ENCODE measurements around the gene MAGI2.

The MAGI2 gene

GRCh38 chr7:78417180-78417853, 1036.2 kb downstream of the MAGI2 start:
- no peak for ATAC-seq
- TF ChIP-seq BACH2 (CRISPR knock-in tag; IDR thresholded peaks at IDR 0.05; ENCODE audit: borderline replicate concordance) (no peak), GLIS3 (CRISPR knock-in tag; IDR thresholded peaks at IDR 0.05) (no peak), POU6F1 (CRISPR knock-in tag; IDR thresholded peaks at IDR 0.05; ENCODE audit: borderline replicate concordance, low read depth) (no peak), CSRNP3 (CRISPR knock-in tag; IDR thresholded peaks at IDR 0.05) (no peak), TCF4 (CRISPR knock-in tag; IDR thresholded peaks at IDR 0.05; ENCODE audit: borderline replicate concordance) (no peak), TOX (CRISPR knock-in tag; IDR thresholded peaks at IDR 0.05; ENCODE audit: borderline replicate concordance) (no peak), ZFP3 (CRISPR knock-in tag; IDR thresholded peaks at IDR 0.05) (no peak), ESRRG (CRISPR knock-in tag; IDR thresholded peaks at IDR 0.05) (no peak), ZNF70 (CRISPR knock-in tag; IDR thresholded peaks at IDR 0.05) (no peak), ZNF565 (CRISPR knock-in tag; conservative IDR thresholded peaks at IDR 0.05; ENCODE audit: low read depth) (no peak), PPARA (CRISPR knock-in tag; IDR thresholded peaks at IDR 0.05; ENCODE audit: borderline replicate concordance) (no peak), CREB5 (CRISPR knock-in tag; IDR thresholded peaks at IDR 0.05; ENCODE audit: low read depth) (no peak), ISL1 (CRISPR knock-in tag; IDR thresholded peaks at IDR 0.05) (no peak), RARB (CRISPR knock-in tag; IDR thresholded peaks at IDR 0.05) (no peak), CSDC2 (CRISPR knock-in tag; IDR thresholded peaks at IDR 0.05) (no peak), ZFP30 (CRISPR knock-in tag; IDR thresholded peaks at IDR 0.05) (no peak), TSHZ2 (CRISPR knock-in tag; IDR thresholded peaks at IDR 0.05) (no peak), OSR1 (CRISPR knock-in tag; IDR thresholded peaks at IDR 0.05) (no peak)

GRCh38 chr7:78413568-78413967, 1039.9 kb downstream of the MAGI2 start:
- TF ChIP-seq PATZ1 (CRISPR knock-in tag; IDR thresholded peaks at IDR 0.05; ENCODE audit: borderline replicate concordance), result no peak
- TF ChIP-seq TSHZ2 (CRISPR knock-in tag; IDR thresholded peaks at IDR 0.05), result no peak
- no peak for TF ChIP-seq SNAI2 (CRISPR knock-in tag; IDR thresholded peaks at IDR 0.05)
- TF ChIP-seq PPARA (CRISPR knock-in tag; IDR thresholded peaks at IDR 0.05; ENCODE audit: borderline replicate concordance), result no peak
- TF ChIP-seq OSR1 (CRISPR knock-in tag; IDR thresholded peaks at IDR 0.05), result no peak
- TF ChIP-seq RARB (CRISPR knock-in tag; IDR thresholded peaks at IDR 0.05), result no peak
- no peak for TF ChIP-seq ESRRG (CRISPR knock-in tag; IDR thresholded peaks at IDR 0.05)
- TF ChIP-seq CSRNP3 (CRISPR knock-in tag; IDR thresholded peaks at IDR 0.05), result no peak
- TF ChIP-seq TOX (CRISPR knock-in tag; IDR thresholded peaks at IDR 0.05; ENCODE audit: borderline replicate concordance), result no peak
- no peak for TF ChIP-seq BACH2 (CRISPR knock-in tag; IDR thresholded peaks at IDR 0.05; ENCODE audit: borderline replicate concordance)
- no peak for TF ChIP-seq ZNF8 (CRISPR knock-in tag; IDR thresholded peaks at IDR 0.05)
- no peak for TF ChIP-seq ZNF565 (CRISPR knock-in tag; conservative IDR thresholded peaks at IDR 0.05; ENCODE audit: low read depth)
- no peak for TF ChIP-seq ZFP30 (CRISPR knock-in tag; IDR thresholded peaks at IDR 0.05)
- no peak for TF ChIP-seq ISL1 (CRISPR knock-in tag; IDR thresholded peaks at IDR 0.05)
- no peak for TF ChIP-seq CSDC2 (CRISPR knock-in tag; IDR thresholded peaks at IDR 0.05)
- no peak for TF ChIP-seq ZC3H10 (CRISPR knock-in tag; IDR thresholded peaks at IDR 0.05)
- TF ChIP-seq ARNTL (CRISPR knock-in tag; IDR thresholded peaks at IDR 0.05; ENCODE audit: borderline replicate concordance, low read depth), result no peak
- no peak for TF ChIP-seq TCF4 (CRISPR knock-in tag; IDR thresholded peaks at IDR 0.05; ENCODE audit: borderline replicate concordance)
- no peak for TF ChIP-seq ZFP3 (CRISPR knock-in tag; IDR thresholded peaks at IDR 0.05)
- no peak for TF ChIP-seq ZNF70 (CRISPR knock-in tag; IDR thresholded peaks at IDR 0.05)
- no peak for ATAC-seq

All from SK-N-SH treated with all-trans-retinoic acid at 6 μM for 48 hours (cell line).